Colonic mucosa (tissue), 4 donors: ENCODE data around the gene SPTLC3. TPM values are rescaled to one million over a fixed set of nuclear protein-coding genes. Genes with fewer than 3 reads are reported as not detected.
A peak's percentile ranks its signal among the peaks of the same experiment; 100 is the strongest.

Experiments
- DNase-seq: peaks from one replicate; pipeline ENCODE4 v3.0.0-alpha.2; 2020
- H3K27ac ChIP-seq: fragments of 200-600 bp; one replicate; pipeline ENCODE4 v1.8.0; 2021
- H3K27me3 ChIP-seq: fragments of 200-600 bp; one replicate; pipeline ENCODE4 v1.8.0; 2021
- H3K36me3 ChIP-seq: fragments of 200-600 bp; one replicate; pipeline ENCODE4 v1.8.0; 2021
- H3K4me1 ChIP-seq: fragments of 200-600 bp; one replicate; pipeline ENCODE4 v1.8.0; 2021; ENCODE audit warnings: mild to moderate bottlenecking
- H3K4me3 ChIP-seq: fragments of 200-600 bp; one replicate; pipeline ENCODE4 v1.8.0; 2021
- H3K9ac ChIP-seq, 2 donors: one replicate each; pipeline ENCODE4 v1.7.0; 2013; ENCODE audit warnings: control low read depth in 2 of 2, low read depth in 2 of 2, low read length in 2 of 2
- H3K9me3 ChIP-seq: fragments of 200-600 bp; one replicate; pipeline ENCODE4 v1.8.0; 2021
- intact Hi-C: fragments of 100-400 bp; cut with DNase I; formaldehyde crosslinking; loops from one replicate; pipeline ENCODE4 v1.14.1; 2022
- total RNA-seq, 2 donors: library from RNA; stranded (reverse); fragmentation: NEBNext Ultra II Directional in 1 of 2; extraction: Animal tissue kit (Norgen Biotek cat#: 25700) in 1 of 2; gene quantifications; one replicate each; pipeline ENCODE4 v1.2.1, GENCODE V29; 2021
- TF ChIP-seq, protein P1 (sequence below): fragments of 200-600 bp; IDR thresholded peaks from one replicate; pipeline ENCODE4 v1.8.0; 2022; ENCODE audit warnings: antibody characterized with exemption, mild to moderate bottlenecking
- donor health status: healthy.
- donor health status: DM: no; HTN: no; CAD: no.
- donor health status: DM: no; HTN: no; CAD: no.

Gene SPTLC3
- 10 to 100 TPM in 1 of 2 donors, 1 to 10 TPM in 1; 7.0 to 12.5 TPM for total RNA-seq

- H3K4me1 ChIP-seq, result peaks cover 6% of the 10 kb centered on the region
- intact Hi-C loops, result no loop called here
- H3K9ac ChIP-seq, result peak within 1 kb of the TSS in 1 of 2 donors; percentile 76
- no peaks in the 10 kb centered on the region for H3K36me3 ChIP-seq
- H3K27ac ChIP-seq, result peak within 1 kb of the TSS; percentile 81
- peak; percentile 73 for DNase-seq
- H3K4me3 ChIP-seq, result peak within 1 kb of the TSS; percentile 39
- no peaks in the 10 kb centered on the region for H3K27me3 ChIP-seq
- no peaks in the 10 kb centered on the region for H3K9me3 ChIP-seq
- TF ChIP-seq, protein P1, sequence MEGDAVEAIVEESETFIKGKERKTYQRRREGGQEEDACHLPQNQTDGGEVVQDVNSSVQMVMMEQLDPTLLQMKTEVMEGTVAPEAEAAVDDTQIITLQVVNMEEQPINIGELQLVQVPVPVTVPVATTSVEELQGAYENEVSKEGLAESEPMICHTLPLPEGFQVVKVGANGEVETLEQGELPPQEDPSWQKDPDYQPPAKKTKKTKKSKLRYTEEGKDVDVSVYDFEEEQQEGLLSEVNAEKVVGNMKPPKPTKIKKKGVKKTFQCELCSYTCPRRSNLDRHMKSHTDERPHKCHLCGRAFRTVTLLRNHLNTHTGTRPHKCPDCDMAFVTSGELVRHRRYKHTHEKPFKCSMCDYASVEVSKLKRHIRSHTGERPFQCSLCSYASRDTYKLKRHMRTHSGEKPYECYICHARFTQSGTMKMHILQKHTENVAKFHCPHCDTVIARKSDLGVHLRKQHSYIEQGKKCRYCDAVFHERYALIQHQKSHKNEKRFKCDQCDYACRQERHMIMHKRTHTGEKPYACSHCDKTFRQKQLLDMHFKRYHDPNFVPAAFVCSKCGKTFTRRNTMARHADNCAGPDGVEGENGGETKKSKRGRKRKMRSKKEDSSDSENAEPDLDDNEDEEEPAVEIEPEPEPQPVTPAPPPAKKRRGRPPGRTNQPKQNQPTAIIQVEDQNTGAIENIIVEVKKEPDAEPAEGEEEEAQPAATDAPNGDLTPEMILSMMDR, result no peak
Measured at GRCh38 chr20:13008761-13009681, at the start of gene SPTLC3. SPTLC3 (plus strand) TSS chr20:13008972; CDS start chr20:13009268, 296 bp downstream.

DNA sequence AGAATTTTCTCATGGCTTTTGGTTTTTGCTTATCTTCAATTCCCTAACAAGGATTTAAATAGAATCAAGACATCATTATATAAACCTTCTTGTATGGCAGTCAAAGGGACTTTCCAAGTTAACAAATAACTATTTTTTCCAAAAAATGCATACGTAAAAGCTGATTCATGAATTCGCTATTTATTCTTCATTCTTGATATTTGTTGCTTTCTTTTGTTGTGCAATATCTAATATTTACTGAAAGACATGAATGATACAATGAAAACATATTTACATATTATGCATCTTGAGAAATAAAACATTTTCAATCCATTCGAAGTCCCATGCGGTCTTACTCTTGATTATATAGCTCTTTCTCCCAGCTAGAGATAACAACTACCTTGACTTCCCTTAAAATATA lies 47.0 kb upstream of the SPTLC3 start:
- no peak overlapping the region for H3K4me3 ChIP-seq
- H3K9me3 ChIP-seq, result no peaks in the 10 kb centered on the region
- H3K4me1 ChIP-seq, result no peaks in the 10 kb centered on the region
- intact Hi-C loops, result no loop called here
- DNase-seq, result no peak
- no peak overlapping the region for H3K9ac ChIP-seq
- H3K36me3 ChIP-seq, result no peaks in the 10 kb centered on the region
- TF ChIP-seq, protein P1, result no peak
- no peaks in the 10 kb centered on the region for H3K27me3 ChIP-seq
- H3K27ac ChIP-seq, result no peak overlapping the region

DNA sequence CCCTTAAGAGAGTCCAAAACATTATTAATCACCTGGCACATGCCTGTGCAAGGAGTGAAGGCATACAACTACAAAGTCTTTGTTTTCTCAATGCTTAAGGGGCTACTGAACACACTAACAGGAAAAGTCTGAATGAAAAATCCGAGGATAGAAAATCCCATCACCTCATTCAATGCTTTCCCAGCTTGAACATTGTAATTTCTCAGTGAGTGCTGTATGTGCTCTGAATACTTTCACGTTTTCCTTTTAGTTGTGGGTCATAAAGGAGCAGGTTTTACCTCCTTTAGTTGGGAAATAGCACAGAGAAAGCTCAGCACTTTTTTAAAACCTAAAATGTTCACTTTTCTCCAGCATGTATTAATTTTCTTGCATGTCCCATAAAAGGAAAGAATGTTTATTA lies 45.9 kb upstream of the SPTLC3 start:
- no peak overlapping the region for H3K27ac ChIP-seq
- TF ChIP-seq, protein P1, result no peak
- no peak overlapping the region for H3K4me3 ChIP-seq
- no peaks in the 10 kb centered on the region for H3K36me3 ChIP-seq
- DNase-seq, result no peak
- H3K27me3 ChIP-seq, result no peaks in the 10 kb centered on the region
- H3K9me3 ChIP-seq, result no peaks in the 10 kb centered on the region
- H3K4me1 ChIP-seq, result no peaks in the 10 kb centered on the region
- H3K9ac ChIP-seq, result no peak overlapping the region
- intact Hi-C loops, result no loop called here

DNA sequence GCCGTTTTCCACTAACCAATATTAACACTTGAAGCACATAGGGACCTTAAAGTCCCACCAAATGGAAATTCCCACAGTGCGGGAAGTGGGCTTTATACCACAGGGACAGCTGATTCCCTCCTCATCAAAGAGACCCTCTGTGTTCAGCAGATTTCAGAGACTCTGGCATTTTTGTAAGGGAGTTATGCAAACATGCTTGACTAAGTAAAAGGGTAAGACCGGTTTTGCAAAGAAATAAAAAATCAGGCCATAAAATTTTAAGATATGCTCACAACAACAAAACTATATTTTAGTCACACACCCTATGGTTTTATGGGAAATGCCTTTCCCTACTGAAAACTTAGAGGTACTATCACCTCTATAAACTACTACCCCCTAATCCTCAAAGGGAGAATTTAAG lies 45.4 kb upstream of the SPTLC3 start:
- no peaks in the 10 kb centered on the region for H3K27me3 ChIP-seq
- no peak overlapping the region for H3K9ac ChIP-seq
- no peaks in the 10 kb centered on the region for H3K9me3 ChIP-seq
- TF ChIP-seq, protein P1, result no peak
- no peaks in the 10 kb centered on the region for H3K4me1 ChIP-seq
- H3K4me3 ChIP-seq, result no peak overlapping the region
- no peaks in the 10 kb centered on the region for H3K36me3 ChIP-seq
- intact Hi-C loops, result no loop called here
- no peak overlapping the region for H3K27ac ChIP-seq
- DNase-seq, result no peak

DNA sequence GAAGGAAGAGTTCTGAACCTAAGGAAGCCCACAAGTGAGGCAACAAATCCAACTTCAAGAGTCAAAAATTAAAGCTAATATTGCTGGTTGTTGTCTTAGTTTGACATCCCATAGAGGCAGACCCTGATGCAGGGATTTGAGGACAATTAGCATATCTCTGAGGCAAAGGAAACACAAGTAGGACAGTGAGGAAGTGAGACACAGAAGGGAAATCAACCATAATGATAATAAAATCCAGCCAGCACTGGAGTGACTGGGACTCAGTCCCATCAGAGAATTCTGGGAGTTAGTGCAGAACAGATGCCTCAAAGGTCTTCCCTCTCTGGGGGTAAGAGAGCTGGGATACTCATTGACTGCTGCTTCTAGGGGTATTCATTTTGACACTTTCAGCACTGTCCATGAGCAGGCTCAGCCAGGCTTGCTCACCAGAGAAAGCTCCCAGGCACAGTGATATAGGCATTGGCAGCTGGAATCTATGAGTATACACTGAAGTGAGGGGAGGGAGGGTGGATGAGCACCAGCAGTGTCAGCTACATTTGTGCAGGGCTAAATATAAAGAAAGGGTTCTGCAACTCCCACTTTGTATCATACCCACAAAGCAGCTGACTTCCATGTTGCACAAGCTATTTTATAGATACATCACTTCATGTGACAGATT lies 43.4 kb upstream of the SPTLC3 start:
- no peak overlapping the region for H3K4me3 ChIP-seq

More for the DNA sequence above, 43.4 kb upstream of the SPTLC3 start:
- Histone ChIP-seq H3K4me1 (no peaks in the 10 kb centered on the region), H3K27ac (no peak overlapping the region), H3K9me3 (no peaks in the 10 kb centered on the region), H3K9ac (no peak overlapping the region), H3K36me3 (no peaks in the 10 kb centered on the region), H3K27me3 (no peaks in the 10 kb centered on the region)
- DNase-seq, result no peak
- TF ChIP-seq, protein P1, result no peak
- intact Hi-C loops, result loop anchor here (5.0 kb wide), 1 partner anchor 38 kb away; no protein-coding TSS in a partner anchor
